Activated T-cell treated with anti-CD3 and anti-CD28 coated beads for 1 hour (primary cell): ENCODE results near the gene MEIOSIN.
"Not testable (repeated sequence)": the region's sequence is repeated elsewhere in the genome, so short reads cannot be mapped to it uniquely, and the experiment has no call there.

Experiments
- DNase-seq: peaks from one replicate; pipeline ENCODE4 v3.0.0-alpha.2; 2020; ENCODE audit warnings: low read depth

The MEIOSIN gene

DNA sequence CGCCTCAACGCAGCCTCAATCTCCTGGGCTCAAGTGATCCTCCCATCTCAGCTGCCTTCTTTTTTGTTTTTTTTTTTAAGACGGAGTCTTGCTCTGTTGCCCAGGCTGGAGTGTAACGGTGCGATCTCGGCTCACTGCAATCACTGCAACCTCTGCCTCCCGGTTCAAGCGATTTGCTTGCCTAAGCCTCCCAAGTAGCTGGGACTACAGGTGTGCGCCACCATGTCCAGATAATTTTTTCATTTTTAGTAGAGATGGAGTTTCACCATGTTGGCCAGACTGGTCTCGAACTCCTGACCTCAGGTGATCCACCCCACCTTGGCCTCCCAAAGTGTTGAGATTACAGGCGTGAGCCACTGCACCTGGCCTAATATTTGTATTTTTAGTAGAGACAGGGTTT, 13.2 kb upstream of the MEIOSIN start:
- not testable (repeated sequence) for DNase-seq

GRCh38 chr19:45728683-45729082, 4.6 kb upstream of the MEIOSIN start:
- DNase-seq: not testable (repeated sequence)

DNA sequence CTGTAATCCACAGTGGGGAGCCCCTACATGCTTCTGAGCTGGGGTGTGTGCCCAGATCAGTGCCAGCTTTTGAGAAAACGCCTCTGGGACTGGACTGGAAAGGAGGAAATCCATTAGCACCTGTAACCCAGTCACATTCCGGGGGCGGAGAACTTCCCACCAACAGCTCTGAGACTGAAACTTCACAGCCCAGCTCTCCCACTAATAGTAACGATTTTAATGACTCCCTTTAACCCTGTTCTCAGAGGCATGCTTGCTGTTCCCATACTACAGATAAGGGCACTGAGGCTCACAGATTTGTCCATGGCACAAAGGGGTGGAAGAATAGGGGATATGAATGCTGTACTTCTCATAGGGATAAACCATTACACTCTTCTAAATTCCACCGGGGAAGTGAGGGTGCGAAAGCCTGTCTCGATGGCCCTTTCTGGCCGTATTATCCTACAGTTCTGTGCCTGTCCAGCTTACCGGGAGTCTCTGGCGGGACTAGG, 3.4 kb upstream of the MEIOSIN start:
- no peak for DNase-seq

DNA sequence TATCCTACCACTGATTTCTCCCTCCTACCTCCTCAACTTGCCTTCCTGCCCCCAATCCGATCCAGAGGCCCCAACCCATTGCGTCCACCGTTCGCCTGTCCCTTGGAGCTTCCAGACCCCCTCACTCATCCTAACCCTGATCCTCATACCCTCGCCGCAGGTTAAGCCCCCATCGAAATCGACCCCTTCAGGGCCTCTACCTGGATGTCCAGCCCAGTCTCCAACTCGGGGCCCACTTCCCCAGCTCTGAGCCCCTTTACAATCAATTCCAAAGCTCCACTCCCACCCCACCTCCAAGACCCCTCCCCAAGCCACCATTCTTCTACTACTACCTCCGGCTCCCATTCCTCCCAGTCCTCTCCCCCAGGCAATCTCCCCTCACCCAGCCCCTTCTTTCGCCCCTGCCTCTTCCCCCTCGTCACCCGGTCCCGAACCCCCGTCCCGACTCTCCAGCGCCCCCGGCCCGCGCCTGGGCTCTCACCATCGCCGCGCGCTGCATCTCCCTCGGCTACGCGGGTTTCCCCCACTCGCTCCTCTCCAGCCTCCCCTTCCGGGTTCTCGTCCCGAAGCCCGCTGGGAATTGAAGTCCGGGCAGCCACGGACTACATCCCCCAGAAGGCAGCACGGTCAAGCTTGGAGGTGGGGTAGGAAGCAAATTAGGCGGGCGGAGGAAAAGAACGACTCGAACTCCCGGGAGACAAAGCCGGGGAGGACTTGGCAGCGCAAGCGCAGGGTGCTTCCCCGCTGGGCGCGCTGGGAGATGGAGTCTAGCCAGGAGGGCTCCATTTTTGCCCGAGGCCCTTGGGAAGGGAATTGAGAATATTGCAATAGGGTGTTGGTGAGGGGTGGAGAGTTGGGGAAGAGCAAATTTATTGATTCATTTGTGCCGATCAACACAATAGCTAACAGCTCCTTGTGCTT, 2.6 kb upstream of the MEIOSIN start, which contains the start of gene FBXO46:
Gene FBXO46, minus strand, starts transcription at position 529 of the 921 bp plus-strand sequence. CDS start 17,401 bp downstream, outside the sequence.
- peak; percentile 84 for DNase-seq

DNA sequence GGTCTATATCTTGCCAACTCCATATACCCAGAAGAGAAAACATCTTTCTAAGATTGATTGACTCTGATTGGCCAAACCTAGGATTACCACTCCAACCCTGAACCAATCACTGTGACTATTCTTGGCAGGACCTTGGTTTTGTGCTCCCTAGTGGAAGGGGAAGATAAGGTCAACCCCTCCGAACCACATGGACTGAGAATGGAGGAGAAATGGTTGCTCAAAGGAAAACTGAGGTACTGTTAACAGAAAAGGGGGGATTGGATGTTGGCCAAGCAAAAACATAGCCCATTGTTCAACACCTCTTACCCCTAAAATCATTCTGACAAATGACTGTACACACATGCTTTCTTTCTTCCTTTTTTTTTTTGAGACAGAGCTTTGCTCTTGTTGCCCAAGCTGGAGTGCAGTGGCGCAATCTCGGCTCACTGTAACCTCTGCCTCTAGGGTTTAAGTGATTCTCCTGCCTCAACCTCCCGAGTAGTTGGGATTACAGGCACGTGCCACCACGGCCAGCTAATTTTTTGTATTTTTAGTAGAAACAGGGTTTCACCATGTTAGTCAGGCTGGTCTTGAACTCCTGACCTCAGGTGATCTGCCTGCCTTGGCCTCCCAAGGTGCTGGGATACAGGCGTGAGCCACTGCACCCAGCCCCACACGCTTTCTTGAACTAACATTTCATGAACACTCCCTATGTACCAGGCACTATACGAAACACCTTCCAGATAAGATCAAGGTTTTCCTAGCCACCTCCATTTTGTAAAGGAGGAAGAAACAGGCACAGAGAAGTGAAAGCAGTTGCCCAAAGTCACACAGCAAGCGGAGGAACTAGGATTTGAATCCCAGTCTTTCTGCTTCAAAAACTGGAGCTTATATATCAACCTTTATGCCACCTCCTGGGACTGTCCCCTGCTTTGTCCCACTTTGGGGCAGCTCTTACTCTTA, 6.5 kb downstream of the MEIOSIN start:
- DNase-seq: no peak

DNA sequence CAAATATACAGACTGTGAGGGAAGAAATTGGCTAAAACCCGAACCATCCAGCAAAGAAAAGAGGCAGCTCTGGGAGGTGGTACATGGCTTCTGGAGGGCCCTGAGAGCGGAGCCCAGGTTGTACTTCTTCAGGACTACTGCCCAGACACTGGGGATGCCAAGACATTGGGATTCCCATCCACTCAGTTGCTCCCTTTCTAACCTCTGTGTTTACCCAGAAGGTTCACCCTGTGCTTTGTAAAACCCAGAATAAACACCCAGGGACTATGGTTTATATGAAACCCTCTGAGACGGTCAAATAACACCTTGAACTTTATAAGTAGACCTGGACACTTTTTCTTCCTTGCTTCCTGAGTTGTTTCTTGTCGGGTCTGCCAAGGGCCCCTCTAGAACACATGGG, 9.7 kb downstream of the MEIOSIN start:
- no peak for DNase-seq

- DNase-seq: no peak
These were observed 12.4 kb downstream of the MEIOSIN start for GRCh38 chr19:45745606-45746005.

GRCh38 chr19:45746866-45747265, 13.6 kb downstream of the MEIOSIN start:
- DNase-seq: no peak

- no peak for DNase-seq
These were observed 14.3 kb downstream of the MEIOSIN start for GRCh38 chr19:45747513-45747912.

DNA sequence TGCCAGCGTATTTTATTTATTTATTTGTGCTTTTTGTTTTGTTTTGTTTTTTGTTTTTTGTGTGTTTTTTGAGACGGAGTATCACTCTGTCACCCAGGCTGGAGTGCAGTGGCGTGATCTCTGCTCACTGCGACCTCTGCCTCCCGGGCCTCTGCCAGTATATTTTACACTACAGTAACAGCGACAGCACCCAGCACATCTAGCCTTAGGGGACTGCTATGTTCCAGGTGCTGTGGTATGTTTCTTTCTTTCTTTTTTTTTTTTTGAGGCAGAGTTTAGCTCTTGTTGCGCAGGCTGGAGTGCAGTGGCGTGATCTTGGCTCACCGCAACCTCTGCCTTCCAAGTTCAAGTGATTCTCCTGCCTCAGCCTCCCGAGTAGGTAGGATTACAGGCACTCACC, 18.2 kb downstream of the MEIOSIN start:
- not testable (repeated sequence) for DNase-seq

- DNase-seq: no peak
These were observed 19.4 kb downstream of the MEIOSIN start for GRCh38 chr19:45752639-45753038.

DNA sequence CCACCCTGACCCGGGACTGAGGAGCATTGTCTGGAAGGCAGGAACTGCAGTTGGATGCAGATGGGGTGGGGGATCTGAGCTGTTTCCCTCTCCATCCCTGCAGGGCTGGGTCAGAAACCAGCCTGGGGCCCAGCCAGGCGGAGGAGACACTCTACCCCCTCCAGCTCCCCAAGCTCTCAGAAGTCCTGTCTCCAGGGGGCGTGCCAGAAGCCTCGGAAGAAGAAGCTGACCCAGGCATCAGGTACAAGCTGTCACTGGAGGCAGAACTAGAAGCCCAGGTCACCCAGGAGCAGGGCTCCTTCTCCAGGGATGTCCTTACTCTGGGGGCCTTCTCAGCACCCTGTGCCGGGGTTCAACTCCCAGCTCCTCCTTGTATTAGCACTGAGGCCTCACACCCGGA, 20.3 kb downstream of the MEIOSIN start:
- DNase-seq: no peak

DNA sequence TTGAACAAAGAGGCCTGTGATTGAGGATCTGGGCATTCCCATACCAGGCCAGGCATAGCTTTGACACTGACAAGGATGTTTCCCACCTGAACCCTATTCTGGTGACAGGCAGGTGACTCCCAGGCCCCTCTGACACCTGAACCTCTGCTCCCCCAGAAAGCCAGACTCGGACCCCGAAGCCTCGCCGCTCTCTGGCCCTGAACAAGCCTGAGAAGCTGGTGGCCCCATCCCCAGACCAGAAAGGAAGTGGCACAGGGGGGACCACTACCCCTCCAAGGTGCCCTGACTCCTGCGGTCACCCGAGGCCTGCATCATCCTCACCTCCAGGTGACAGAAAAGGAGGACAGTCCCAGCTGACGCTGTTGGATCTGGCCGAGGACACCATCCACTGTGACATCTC, 21.1 kb downstream of the MEIOSIN start:
- no peak for DNase-seq

DNA sequence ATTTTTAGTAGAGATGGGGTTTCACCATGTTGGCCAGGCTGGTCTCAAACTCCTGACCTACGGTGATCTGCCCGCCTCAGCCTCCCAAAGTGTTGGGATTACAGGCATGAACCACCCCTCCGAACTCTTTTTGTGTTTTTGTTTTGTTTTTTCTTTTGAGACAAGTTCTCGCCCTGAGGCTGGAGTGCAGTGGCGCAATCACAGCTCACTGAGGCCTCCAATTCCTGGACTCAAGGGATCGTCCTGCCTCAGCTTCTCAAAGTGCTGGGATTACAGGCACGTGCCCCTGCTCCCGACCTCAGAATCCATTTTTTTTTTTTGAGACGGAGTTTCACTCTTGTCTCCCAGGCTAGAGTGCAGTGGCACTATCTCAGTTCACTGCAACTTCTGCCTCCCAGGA, 24.5 kb downstream of the MEIOSIN start:
- DNase-seq: no peak

GRCh38 chr19:45758921-45759320, 25.7 kb downstream of the MEIOSIN start:
- DNase-seq: no peak

DNA sequence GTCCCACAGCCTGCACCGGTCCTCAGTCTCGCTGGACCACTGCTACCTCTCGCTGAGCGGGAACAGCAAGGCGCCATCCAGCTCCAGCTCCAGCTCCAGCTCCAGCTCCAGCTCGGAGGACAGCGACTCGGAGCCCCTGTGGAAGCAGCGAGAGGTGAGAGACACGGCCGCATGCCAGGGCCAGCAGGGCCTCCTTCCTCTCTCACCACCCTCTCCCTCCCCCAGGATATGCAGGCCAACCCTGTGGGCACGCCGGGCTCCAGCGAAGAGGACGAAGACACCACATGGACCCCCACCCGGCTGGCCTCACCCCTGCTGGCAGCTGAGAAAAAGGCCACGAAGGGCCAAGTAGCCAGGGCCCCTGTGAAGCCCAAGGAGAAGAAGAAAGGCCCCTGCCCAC, 28.5 kb downstream of the MEIOSIN start:
- no peak for DNase-seq

GRCh38 chr19:45762870-45763631, 29.8 kb downstream of the MEIOSIN start:
- DNase-seq: no peak

GRCh38 chr19:45763691-45764294, 30.6 kb downstream of the MEIOSIN start:
- DNase-seq: no peak

- no peak for DNase-seq
These were observed 31.2 kb downstream of the MEIOSIN start for GRCh38 chr19:45764475-45764874.

DNA sequence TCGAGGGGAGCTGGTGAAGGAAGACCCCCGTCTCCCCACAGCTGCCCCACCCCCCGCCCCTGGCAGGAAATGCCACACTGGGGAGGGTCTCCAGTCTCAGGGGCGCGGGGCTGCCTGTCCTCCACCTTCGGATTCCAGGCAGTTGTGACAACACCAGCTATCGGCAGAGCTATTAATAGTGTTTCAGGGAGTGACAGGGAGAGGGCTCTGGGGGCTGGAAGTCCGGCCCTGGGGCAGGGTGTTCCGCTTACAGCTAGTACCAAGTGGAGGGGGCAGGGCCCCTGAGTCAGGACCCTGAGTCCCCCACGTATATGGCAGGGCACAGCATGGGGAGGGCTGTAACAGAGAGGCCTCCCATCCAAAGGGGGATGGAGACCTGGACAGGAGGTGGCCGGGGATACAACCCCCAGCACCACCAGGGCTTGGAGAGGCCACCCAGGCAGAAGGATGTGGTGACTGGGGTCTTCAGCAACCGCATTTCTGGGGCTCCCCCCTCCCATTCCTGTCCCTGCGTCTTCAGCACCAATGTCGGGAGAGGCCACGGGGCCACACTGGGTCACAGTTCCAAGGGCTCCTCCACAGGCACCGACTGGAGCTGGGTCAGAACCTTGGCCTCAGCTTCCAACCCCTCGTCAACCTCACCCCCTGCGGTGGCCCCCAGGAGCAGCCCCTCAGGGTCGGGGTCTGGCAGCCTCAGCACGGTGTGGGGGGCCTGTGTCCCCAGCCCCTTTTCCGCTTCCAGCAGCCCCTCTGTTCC, 31.9 kb downstream of the MEIOSIN start:
- DNase-seq: no peak
